HL-60 (cell line): ENCODE data around the gene PHLDA1.

Source experiments
- DNase-seq, 2 experiments: peaks; one replicate each; pipeline ENCODE4 v3.0.0-alpha.2; 2010 to 2020; ENCODE audit warnings: low read depth in 1 of 2, low spot score in 1 of 2
- H3K27ac ChIP-seq: fragments of 250-450 bp; sonication (Bioruptor Pico); replicated peaks from 2 replicates; pipeline ENCODE4 v1.5.1; 2020; ENCODE audit warnings: mild to moderate bottlenecking, moderate library complexity
- H3K27me3 ChIP-seq: fragments of 250-450 bp; sonication (Bioruptor Pico); 2 replicates; pipeline ENCODE4 v1.5.1; 2021; ENCODE audit warnings: mild to moderate bottlenecking, moderate library complexity; ENCODE audit not compliant: insufficient read depth, poor library complexity, severe bottlenecking
- H3K4me3 ChIP-seq: replicated peaks from 2 replicates; pipeline ENCODE4 v1.5.1; 2011; ENCODE audit warnings: mild to moderate bottlenecking, control low read depth, low read length; ENCODE audit not compliant: insufficient read depth
- GABPA ChIP-seq: IDR thresholded peaks from 2 replicates; pipeline ENCODE4 v1.6.1; 2012; ENCODE audit warnings: low read depth
- POLR2AphosphoS5 ChIP-seq: IDR thresholded peaks from 2 replicates; pipeline ENCODE4 v1.6.1; 2012; ENCODE audit warnings: low read depth
- SPI1 ChIP-seq: IDR thresholded peaks from 2 replicates; pipeline ENCODE4 v1.6.1; 2012; ENCODE audit warnings: low read depth, mild to moderate bottlenecking, borderline replicate concordance
- TF ChIP-seq, protein P1 (sequence below): IDR thresholded peaks from one replicate; pipeline ENCODE4 v1.5.1; 2011; ENCODE audit warnings: low read length, control low read depth, inconsistent platforms; ENCODE audit not compliant: insufficient read depth
- TF ChIP-seq, protein P2 (sequence below): IDR thresholded peaks from 2 replicates; pipeline ENCODE4 v1.6.1; 2012; ENCODE audit warnings: low read depth; ENCODE audit not compliant: insufficient replicate concordance

The PHLDA1 gene

DNA sequence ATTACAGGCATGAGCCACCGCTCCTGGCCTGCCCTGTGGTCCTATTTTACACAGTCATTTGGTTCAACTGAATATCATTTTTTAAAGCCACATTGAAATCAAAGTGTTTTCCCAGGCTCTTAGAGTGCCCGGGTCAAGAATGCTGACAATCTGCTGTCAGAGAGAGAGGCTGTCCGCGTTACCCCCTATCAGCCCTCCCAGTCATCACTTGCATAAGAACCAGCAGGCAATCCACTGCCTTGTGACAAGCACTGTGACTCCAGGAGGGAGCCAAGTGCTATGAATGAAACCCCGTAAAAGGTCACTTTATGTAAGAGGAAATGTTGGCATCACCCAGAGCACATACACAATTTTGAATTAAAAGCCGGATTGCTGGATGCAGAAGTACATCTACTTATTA is 13.5 kb downstream of the PHLDA1 start:
- H3K27ac ChIP-seq, result no peak overlapping the region
- no peak overlapping the region for H3K4me3 ChIP-seq
- TF ChIP-seq, protein P1, sequence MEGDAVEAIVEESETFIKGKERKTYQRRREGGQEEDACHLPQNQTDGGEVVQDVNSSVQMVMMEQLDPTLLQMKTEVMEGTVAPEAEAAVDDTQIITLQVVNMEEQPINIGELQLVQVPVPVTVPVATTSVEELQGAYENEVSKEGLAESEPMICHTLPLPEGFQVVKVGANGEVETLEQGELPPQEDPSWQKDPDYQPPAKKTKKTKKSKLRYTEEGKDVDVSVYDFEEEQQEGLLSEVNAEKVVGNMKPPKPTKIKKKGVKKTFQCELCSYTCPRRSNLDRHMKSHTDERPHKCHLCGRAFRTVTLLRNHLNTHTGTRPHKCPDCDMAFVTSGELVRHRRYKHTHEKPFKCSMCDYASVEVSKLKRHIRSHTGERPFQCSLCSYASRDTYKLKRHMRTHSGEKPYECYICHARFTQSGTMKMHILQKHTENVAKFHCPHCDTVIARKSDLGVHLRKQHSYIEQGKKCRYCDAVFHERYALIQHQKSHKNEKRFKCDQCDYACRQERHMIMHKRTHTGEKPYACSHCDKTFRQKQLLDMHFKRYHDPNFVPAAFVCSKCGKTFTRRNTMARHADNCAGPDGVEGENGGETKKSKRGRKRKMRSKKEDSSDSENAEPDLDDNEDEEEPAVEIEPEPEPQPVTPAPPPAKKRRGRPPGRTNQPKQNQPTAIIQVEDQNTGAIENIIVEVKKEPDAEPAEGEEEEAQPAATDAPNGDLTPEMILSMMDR, result no peak
- TF ChIP-seq, protein P2, sequence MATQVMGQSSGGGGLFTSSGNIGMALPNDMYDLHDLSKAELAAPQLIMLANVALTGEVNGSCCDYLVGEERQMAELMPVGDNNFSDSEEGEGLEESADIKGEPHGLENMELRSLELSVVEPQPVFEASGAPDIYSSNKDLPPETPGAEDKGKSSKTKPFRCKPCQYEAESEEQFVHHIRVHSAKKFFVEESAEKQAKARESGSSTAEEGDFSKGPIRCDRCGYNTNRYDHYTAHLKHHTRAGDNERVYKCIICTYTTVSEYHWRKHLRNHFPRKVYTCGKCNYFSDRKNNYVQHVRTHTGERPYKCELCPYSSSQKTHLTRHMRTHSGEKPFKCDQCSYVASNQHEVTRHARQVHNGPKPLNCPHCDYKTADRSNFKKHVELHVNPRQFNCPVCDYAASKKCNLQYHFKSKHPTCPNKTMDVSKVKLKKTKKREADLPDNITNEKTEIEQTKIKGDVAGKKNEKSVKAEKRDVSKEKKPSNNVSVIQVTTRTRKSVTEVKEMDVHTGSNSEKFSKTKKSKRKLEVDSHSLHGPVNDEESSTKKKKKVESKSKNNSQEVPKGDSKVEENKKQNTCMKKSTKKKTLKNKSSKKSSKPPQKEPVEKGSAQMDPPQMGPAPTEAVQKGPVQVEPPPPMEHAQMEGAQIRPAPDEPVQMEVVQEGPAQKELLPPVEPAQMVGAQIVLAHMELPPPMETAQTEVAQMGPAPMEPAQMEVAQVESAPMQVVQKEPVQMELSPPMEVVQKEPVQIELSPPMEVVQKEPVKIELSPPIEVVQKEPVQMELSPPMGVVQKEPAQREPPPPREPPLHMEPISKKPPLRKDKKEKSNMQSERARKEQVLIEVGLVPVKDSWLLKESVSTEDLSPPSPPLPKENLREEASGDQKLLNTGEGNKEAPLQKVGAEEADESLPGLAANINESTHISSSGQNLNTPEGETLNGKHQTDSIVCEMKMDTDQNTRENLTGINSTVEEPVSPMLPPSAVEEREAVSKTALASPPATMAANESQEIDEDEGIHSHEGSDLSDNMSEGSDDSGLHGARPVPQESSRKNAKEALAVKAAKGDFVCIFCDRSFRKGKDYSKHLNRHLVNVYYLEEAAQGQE, result no peak
- no peaks in the 10 kb centered on the region for H3K27me3 ChIP-seq
- DNase-seq, result no peak

DNA sequence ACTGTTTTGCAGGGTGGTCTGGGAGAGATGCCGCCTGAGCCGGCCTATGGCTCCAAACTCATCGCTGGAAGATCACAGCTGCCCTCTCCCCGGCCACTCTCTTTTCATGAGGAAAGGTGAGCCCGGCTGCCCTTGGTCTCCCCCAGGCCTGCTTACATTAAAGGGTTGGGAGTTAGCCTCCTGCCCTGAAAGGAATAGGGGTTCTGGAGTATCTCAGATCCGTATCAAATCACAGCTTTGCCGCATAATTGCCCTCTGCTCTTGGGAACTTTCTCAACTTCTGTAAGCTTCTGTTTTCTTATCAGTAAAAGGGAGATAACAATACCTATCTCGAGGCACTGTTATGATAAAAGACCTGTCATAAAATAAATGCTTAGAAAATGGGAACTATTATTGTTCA is 17.6 kb downstream of the PHLDA1 start:
- Histone ChIP-seq H3K4me3 (no peak overlapping the region), H3K27ac (no peak overlapping the region), H3K27me3 (no peaks in the 10 kb centered on the region)
- DNase-seq, result no peak
- TF ChIP-seq POLR2AphosphoS5 (no peak), SPI1 (no peak)

DNA sequence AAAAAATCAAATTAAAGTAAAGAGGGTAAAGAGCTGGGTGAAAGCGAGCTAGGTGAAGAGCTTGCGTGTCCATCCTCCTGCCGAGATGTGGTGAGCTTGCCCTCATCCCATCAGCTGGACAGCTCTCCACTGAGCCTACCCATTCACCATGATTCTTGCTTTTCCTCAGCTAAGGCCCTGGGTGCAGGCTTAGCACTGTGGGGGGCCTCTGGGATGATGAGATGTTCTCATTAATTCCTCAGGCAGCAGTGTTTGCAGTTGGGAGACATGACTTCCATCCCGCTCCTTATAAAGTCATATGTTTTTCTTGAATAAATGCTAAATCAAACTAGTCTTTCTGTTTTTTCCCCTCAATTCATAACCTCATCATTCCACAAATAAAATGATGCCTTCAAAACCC is 18.0 kb downstream of the PHLDA1 start:
- no peak for DNase-seq
- Histone ChIP-seq H3K27me3 (no peaks in the 10 kb centered on the region), H3K27ac (no peak overlapping the region), H3K4me3 (no peak overlapping the region)
- TF ChIP-seq POLR2AphosphoS5, result no peak
- no peak for TF ChIP-seq SPI1
- TF ChIP-seq, protein P1, result no peak
- TF ChIP-seq, protein P2, result no peak
- no peak for TF ChIP-seq GABPA

DNA sequence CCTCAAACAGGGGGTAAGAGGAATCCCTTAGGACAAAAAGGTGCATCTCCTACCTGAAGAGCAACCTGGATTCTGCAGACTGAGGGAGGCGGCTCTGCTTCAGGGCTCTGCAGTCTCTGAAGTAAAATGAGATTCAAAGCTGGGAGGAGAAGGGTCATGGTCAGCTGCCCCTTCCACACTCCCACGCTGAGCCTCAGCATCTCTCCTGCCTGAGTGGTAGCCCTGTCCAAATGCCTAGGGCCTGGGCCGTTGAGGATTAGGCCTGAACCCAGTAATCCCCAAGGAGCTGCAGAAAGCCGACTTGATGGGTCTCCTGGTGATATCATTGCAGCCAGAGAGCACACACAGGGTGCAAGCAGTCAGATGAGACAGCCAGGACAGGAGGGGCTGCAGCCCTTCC is 18.9 kb downstream of the PHLDA1 start:
- TF ChIP-seq SPI1 (no peak), POLR2AphosphoS5 (no peak), GABPA (no peak)
- TF ChIP-seq, protein P2, result no peak
- TF ChIP-seq, protein P1, result no peak
- Histone ChIP-seq H3K4me3 (no peak overlapping the region), H3K27me3 (no peaks in the 10 kb centered on the region), H3K27ac (no peak overlapping the region)
- DNase-seq, result no peak
